Measurements from ENCODE around the gene SLC39A3. TPM values are rescaled to one million over a fixed set of nuclear protein-coding genes. Genes with fewer than 3 reads are reported as not detected.
A peak's percentile ranks its signal among the peaks of the same experiment; 100 is the strongest.

The SLC39A3 gene
- total RNA-seq, 1 experiment from 2014 or later, result 41.4 TPM

GRCh38 chr19:2747349-2747748 is 7.5 kb upstream of the SLC39A3 start:
- DNase-seq (ENCODE audit: low read depth), result no peak

DNA sequence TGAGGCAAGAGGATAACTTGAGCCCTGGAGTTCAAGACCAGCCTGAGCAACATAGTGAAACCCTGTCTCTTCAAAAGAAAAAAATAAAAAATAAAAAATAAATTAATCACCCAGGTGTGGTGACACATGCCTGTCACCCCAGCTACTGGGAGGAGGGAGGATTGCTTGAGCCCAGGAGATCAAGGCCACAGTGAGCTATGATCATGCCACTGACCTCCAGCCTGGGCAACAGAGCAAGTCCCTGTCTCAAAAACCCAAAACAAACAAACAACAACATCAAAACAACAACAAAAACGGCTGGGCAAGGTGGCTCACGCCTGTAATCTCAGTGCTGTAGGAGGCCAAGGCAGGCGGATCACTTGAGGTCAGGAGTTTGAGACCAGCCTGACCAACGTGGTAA is 4.3 kb upstream of the SLC39A3 start:
- no peak for DNase-seq (ENCODE audit: low read depth)

- no peak for DNase-seq (ENCODE audit: low read depth)
Measured at GRCh38 chr19:2743099-2743498, 3.3 kb upstream of the SLC39A3 start.

DNA sequence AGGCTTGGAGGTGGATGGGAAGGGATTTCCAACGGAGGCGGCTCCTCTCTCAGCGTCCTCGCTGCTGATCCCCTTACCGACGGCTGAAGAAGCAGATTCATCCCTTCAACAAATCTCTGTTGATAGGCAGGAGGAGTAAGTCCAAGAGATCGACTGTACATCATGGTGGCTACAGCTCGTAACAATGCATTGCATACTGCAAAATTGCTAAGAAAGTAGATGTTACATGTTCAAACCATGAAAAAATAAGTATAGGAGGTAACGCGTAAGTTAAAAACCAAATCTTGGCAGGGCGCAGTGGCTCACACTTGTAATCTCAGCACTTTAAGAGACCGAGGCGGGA is 468 bp upstream of the SLC39A3 start:
- no peak for DNase-seq (ENCODE audit: low read depth)

- DNase-seq (ENCODE audit: low read depth), result no peak
Measured at GRCh38 chr19:2736550-2737190, 3.1 kb downstream of the SLC39A3 start.

- DNase-seq (ENCODE audit: low read depth), result no peak
Measured at GRCh38 chr19:2735374-2735773, 4.4 kb downstream of the SLC39A3 start.

- no peak for DNase-seq (ENCODE audit: low read depth)
Measured at GRCh38 chr19:2734589-2735288, 5.1 kb downstream of the SLC39A3 start.

GRCh38 chr19:2733930-2734588 is 5.8 kb downstream of the SLC39A3 start:
- DNase-seq (ENCODE audit: low read depth), result no peak

DNA sequence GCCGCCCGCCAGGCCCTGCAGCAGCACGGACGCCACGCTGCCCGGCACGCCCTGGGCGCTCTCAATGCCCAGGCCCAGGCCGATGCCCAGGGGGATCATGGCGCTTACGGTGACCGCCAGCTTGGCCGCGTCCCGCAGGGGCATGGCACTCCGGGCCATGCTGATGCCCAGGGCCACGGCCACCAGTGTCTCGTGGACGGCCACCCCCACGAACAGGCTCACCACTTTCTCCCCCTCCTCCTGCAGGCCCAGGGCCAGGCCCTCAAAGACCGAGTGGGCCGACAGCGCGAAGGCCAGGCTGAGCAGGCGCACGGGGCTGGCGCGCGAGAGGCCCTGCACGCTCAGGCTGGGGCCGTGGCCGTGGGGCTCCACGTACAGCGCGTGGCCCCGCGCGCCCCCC is 6.9 kb downstream of the SLC39A3 start:
- DNase-seq (ENCODE audit: low read depth), result no peak

DNA sequence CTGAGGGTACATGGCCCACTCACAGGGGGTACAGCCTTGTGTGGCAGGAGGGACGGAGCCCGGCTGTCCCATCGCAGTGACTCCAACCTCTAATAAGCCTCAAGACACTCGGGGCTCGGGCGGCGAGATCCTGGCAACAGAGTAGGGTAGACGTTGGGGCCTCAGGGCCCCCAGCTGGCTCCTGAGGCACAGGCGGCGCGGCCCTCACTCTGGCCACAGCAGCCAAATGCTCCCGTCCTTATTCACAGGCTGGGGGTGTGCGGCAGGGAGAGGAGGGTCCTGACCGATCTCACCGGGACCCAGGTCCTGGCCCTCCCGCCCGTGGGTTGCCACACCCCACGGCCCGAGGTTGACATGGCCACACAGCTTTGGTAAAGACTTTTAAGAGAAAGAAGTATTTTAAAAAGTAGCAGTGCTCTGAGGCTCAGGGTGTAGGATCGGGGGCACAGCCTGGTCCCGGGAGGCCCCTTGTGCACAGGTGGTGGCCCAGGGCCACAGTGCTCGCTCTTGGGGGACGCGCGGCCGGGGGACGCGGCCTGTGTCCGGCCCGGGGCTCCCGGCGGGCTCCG is 7.6 kb downstream of the SLC39A3 start:
- no peak for DNase-seq (ENCODE audit: low read depth)

- DNase-seq (ENCODE audit: low read depth), result no peak
Measured at GRCh38 chr19:2731181-2731995, 8.4 kb downstream of the SLC39A3 start.

DNA sequence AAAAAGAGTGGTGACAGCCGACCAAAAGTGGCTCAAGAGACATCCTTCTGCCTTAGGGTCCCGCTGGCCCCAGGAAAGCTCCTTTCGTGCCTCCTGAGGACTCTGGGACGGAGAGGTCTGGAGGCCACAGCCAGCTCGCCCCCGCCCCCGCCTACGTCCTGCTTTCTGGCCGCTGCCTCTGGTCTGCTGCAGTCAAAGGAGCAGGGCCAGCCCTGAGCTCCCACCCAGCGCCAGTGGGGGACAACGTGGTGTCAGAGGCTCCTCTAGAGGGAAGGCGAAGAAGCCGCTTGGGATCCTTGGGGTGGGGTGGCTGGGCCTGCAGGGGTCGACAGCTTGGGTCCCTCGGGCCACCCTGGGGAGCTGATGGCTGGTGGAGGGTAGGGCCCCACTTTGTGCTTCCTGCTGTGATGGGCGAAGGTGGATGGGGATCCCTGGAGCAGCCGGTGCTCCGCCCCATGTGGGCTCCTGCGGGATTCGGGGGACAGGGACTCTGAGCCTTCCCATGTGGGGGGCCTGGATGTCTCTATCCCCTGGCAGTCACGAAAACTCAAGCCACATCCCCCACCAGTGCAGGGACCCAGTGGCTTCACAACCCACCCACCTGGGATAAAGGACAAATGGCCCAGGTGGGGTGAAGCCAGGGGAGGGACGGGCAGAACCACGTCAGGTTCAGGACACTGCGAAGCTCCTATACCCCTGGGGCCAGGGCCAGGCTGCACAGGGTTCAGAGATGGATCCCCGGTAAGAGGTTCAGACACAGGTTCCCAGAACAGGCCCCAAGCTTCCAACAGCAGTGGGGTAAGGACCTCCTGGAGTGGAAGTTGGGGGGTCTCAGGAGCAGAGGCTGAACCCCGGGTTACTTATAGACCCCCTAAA is 9.6 kb downstream of the SLC39A3 start:
- DNase-seq (ENCODE audit: low read depth), result no peak

GRCh38 chr19:2728783-2729387 is 10.9 kb downstream of the SLC39A3 start:
- DNase-seq (ENCODE audit: low read depth), result no peak

DNA sequence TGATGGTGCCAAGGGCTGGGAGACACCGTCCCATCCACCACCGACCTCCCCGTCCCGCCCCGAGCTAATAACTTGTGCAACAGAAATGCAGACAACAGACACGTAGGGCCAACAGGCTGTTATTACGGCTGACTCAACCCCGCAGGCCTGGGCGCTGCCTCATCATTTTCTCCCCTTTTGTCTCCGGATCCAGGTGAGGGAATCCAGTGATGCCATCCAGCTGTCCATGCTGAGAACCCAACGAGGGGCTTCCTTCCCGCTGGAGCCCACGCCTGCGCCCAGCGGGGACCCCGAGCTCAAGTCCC is 12.2 kb downstream of the SLC39A3 start:
- peak; percentile 41 for DNase-seq (ENCODE audit: low read depth)

GRCh38 chr19:2726904-2727639 is 12.7 kb downstream of the SLC39A3 start:
- no peak for DNase-seq (ENCODE audit: low read depth)

DNA sequence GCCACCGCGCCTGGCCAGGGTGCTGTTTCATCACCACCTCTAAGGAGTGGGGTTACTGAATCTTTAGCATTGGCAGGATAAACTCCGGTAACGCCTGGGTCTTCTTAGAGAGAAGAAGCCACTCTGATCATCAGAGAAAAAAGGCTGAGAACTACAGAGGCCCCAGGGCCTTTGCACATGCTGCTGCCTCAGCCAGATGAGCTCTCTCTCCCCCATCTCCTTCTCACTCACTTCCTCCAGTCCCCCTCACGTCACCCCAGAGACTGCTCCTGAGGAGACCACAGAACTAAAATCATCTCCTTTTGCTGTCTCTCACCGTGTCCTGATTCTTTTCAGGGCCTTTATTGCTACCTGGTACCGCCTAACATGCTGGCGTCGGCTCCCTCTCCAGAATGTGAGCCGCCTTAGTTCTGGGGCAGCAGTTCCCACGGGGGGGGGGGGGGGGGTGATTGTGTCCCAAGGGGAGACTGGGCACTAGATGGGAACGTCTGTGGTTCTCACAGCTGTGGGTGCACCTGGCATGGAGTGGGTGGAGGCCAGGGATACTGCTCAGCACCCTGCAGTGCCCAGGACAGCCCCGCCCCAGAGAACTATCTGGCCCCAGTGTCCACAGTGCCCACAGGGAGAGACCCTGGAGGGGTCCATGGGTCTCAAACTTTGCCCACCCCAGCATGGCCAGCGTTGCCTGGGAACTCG is 13.5 kb downstream of the SLC39A3 start:
- DNase-seq (ENCODE audit: low read depth), result no peak

GRCh38 chr19:2724148-2724557 is 15.7 kb downstream of the SLC39A3 start:
- no peak for DNase-seq (ENCODE audit: low read depth)

DNA sequence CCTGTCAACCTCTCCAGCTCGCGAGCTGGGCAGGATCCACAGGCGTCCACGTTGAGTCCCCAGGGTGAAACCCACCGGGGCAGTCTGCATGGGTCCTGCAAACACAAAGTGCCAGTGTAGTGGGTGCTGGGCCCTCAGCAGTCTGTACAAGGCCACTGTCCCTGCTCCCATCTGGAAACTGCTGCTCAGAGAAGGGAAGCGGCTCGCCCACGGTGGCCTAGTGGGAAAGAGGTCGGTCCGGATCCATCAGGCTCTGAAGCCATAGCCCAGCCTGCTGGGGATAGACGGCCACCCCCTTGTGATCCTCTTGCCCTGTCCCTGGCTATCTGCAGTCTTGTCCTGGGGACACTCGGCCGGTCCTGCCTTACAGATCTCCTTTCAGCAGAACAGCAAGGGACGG is 16.1 kb downstream of the SLC39A3 start:
- no peak for DNase-seq (ENCODE audit: low read depth)

GRCh38 chr19:2723345-2723715 is 16.5 kb downstream of the SLC39A3 start:
- no peak for DNase-seq (ENCODE audit: low read depth)
